ENCODE data around the gene RBMS3.

GRCh38 chr3:29279286-29279685 lies 1.6 kb upstream of the RBMS3 start:
- no peak for TF ChIP-seq CTCF (conservative IDR thresholded peaks at IDR 0.05 in 1 of 2, IDR thresholded peaks at IDR 0.05 in 1 of 2; ENCODE audit: low read depth in 1 of 2, low read length in 2 of 2)
- TF ChIP-seq EZH2 (IDR thresholded peaks at IDR 0.05; ENCODE audit: low read length, missing control alignments), result no peak
